GM19023 (cell line): ENCODE measurements around the gene BCAP29.

Source experiments
- ATAC-seq: cut with Tn5 transposase; IDR thresholded peaks from one replicate; pipeline ENCODE4 v1.9.1; 2021; ENCODE audit warnings: mild to moderate bottlenecking, moderate library complexity; ENCODE audit not compliant: unreplicated experiment

The BCAP29 gene

DNA sequence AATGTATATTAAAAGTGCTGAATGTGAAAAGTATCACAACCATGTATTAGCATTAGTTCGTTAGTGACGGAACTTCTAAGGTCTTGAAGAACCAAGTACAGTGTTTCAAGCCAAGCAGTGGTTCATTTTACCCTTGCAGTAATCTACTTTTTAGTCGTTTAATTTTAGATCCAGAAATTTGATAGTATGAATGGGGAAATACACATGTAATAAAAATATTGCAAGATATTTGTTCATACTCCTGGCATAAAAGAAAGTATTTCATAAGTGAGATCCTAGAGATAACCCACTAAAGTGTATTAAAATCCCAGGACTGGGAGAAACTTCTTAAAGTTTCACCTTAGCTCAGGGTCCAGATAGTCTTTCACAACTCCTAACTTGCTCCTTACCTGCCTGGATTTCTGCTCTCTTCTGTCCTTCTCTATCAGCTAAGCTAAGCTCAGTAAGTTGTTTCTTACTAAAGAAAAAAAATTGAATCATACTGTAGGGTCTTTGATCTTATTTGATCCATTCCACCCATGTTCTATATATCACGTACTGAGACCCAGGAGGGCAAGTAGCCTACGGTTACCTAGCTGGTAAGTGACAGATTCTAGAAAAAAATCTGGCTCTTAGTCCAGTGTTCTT is 1.5 kb downstream of the BCAP29 start:
- no peak for ATAC-seq

DNA sequence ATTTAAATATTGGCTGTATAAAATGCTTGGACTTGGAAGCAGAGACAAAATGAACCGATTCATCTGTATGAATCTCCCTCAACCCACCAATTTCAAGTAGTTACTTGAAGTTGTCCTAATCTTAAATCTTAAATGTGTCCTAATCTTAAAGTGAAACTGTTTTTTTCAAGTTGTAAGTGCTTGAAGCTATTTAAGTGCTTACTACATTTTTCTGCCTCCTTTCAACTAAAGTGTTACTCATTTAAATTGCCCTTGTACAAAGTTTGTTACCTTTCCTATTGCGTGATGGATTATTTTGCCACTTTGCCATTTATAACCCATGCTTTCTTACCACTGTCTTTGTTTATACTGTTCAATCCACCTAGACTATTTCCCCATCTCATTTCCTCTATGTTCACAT is 2.8 kb downstream of the BCAP29 start:
- ATAC-seq, result no peak

DNA sequence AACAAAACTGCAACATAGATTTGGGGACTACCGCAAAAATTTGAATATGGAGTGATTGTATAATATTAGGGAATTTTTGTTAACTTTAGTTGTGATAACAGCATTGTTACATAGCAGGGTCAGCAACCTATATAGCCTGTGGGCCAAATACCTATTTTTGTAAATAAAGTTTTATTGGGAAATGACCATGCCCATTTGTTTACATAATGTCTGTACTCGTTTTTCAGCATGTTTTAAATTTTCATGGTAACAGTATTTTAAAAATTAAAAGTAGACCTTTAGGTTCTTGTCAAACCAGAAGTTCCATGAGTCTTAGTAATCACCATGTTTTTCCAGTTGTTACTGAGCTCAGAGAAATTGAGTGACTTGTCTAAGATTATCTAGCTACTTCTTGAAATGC is 4.7 kb downstream of the BCAP29 start:
- no peak for ATAC-seq

DNA sequence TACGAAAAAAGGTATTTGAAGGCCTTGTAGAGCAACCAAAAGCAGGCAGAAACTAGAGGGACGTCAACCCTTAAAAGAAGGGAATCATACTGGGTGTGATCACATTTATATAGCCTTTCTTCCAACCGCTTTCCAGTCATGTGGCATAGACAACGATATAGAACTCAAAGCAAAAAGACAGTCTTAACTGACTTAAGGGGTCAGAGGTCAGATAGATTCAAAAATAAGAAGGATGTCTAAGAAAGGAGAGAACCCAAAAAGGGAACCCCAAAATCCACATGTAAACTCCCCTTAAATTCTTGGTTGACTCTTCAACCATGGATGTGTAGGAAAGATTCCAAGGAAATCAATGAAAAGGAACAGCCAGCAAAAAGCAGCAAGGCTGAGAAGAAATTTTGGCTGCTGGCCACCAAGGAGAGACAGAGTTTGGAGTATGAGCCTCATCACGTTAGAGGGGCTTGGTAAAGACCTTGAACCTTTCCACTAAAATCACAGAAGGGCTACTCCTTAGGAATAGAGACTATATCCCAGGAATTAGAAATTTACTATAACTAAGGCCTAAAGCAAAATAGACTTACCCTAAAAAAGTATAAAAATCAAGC is 8.6 kb downstream of the BCAP29 start:
- ATAC-seq, result no peak

DNA sequence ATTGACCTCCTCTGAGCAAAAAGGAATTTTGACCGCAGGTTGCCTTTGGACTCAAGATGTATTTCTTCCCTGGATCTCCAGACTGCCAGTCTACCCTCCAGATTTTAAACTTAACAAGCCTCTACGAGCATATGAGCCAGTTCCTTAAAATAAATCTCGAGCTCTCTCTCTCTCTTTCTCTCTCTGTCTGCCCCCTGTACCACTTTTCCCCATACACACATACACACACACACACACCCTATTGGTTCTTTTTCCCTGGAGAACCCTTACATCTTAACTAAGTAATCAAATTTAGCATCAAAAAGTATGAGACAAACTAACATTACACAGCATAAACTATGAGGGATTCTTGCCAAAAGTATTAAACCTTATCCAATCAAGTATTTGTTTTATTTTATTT is 11.4 kb downstream of the BCAP29 start:
- no peak for ATAC-seq

DNA sequence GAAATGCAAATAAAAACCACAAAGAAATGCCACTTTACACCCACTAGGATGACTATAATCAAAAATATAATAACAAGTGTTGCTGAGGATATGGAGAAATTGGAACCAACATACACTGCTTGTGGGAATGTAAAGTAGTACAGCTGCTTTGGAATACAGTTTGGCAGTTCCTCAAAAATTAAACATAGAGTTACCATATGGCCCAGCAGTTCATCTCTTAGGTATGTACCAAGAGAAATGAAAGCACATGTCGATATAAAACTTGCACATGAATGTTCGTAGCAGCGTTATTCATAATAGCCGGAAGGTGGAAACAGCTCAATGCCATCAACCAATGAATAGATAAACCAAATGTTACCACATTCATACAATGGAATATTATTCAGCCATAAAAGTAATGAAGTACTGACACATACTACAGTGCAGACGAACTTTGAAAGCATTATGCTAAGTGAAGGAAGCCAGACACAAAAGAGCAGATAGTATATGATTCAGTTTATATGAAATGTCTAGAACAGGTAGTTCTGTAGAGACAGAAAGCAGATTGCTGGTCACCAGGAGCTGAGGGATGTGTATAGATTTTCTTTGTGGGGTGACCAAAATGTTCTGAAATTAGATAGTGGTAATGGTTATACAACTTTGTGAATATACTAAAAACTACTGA is 12.4 kb downstream of the BCAP29 start:
- ATAC-seq, result no peak

DNA sequence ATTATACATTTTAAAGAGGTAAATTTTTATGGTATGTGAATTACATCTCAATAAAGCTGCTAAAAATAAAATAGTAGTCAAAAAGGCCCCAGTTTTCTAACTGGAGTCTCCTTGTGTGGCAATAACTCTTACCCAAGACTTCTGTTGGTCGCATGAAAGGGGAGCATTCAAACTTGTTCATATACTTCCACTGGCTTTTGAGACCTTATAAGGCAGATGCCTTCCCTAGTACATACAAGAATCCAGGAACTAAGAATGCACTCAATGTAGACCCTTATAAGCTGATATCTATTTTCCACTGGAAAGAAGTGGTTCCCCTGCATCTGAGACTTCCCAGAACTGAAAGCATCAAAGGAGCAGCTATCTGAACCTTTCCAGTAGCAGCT is 13.0 kb downstream of the BCAP29 start:
- no peak for ATAC-seq

DNA sequence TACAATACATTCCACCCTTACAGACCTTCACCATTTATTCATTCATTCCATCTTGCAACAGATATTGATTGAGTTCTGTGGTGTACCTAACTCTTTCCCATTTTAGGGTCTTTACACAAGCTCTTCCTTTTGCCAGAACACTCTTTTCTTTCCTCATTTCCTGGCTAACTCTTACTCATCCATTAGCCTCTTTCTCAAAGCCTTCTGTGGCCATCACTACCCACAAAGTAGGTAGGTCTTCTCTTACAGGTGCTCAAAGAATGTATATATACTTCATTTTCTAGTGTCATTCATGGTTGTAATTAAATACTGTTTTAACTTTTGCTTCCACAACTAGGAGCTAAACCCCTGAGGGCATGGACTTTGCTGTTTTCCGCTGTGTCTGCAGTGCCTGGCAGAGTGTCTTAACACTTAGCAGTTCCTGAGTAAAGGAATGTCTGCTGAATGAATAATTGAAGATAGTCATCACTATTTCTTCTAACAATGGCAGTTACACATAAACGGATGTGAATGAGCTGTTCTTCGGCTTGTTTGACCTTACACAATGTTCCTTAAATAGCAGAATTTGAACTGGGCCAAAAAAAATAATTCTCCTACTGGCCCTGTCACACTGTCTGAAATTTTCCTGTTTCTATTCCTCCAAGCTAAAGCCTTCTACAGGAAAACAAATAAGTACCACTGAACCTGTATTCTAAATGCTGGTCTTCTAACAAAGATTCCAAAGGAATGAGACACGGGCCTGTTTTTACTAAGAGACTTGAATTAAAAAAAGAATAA is 15.1 kb downstream of the BCAP29 start:
- ATAC-seq, result no peak

DNA sequence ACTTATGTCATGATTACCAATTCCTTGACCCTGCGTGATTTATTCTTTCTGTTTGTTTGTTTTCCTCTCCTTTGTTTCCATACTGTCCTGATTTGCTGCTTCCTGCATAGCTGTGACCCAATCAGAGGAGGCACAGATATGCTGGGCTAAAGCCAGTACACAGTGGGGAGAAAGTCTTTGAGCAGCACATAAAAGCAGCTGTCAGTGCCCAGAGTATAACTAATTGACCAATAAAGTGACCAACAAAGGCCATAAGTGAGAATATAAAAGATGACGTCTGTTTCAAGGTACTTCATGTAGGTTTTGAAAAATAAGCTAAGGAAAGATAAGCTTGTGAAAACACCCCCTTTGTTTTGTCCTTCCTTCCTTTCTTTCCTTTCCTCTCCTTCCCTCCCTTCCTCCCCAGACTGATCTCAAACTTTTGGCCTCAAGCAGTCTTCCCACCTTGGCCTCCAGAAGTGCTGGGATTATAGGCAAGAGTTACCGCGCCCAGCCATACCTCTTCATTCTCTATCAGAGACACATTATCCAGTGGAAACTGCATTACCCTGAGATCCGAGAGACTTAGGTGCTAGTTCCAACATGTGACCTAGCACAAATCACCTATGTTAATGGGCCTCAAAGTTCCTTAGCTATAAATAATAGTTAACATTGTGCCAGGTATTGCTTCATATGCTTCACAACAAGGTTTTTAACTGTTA is 17.0 kb downstream of the BCAP29 start:
- no peak for ATAC-seq

DNA sequence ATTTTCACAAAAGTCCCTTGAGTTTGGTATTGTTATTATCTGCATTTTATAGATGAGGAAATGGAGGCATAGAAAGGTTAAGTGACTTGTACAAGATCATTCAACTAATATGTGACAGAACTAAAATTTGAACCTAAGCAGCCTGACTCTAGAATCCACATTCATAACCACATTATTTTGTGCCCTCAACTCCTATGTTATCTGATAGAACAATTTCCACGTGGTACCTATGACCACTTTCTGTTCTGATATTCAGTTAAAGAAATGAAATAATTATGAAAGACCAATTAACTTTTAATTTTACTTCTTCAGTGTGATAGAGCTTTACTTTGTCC is 17.5 kb downstream of the BCAP29 start:
- no peak for ATAC-seq

DNA sequence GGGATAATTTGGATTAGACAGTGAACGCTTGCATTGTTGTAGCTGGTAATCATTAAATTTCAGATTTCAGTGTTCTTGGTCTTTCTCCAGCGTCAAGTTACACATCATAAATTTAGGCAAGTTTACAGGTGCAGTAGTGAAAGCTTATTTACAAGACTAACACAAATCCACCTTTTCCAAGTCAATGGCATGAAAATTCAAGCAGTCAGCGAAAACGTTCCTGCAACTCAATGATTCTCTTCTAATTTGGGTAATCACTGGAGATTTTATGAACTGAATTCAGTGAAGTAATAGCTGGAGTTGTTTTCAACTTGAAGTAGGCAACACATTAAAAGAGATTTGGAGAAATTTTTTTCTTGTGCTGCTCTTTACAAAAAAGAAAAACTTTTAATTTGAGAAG is 17.9 kb downstream of the BCAP29 start:
- ATAC-seq, result no peak

DNA sequence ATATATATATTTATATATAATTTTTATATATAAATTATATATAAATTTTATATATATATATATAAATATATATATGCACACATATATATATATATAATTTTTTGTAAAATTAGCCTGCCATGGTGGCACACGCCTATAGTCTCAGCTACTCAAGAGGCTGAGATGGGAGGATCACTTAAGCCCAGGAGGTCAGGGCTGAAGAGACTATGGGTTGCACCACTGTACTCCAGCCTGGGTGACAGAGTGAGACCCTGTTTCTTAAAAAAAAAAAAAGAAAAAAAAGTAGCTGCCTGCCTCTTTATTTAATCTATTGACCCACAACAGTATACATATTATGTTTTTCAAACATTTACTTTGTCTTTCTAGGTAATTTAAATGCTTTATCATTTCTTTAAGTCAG is 19.2 kb downstream of the BCAP29 start:
- no peak for ATAC-seq

DNA sequence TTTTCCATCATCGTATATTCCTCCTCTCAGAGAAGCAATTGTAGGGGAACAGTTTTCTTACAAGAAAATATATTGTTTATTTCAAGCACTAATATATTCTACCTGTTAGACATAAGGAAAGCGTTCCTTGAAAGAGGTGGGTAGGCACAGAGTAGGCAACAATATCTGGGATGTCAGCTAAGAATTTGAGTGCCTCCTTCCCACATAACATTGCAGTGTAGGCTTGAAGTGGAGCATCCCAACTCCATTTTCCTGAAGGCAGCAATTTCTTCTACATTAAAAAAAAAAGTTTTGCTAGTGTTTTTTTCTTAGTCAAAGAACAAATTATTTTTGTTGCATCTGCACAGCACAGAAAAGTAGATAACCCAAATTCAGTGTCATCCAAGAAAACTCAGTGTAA is 20.8 kb downstream of the BCAP29 start:
- ATAC-seq, result no peak

DNA sequence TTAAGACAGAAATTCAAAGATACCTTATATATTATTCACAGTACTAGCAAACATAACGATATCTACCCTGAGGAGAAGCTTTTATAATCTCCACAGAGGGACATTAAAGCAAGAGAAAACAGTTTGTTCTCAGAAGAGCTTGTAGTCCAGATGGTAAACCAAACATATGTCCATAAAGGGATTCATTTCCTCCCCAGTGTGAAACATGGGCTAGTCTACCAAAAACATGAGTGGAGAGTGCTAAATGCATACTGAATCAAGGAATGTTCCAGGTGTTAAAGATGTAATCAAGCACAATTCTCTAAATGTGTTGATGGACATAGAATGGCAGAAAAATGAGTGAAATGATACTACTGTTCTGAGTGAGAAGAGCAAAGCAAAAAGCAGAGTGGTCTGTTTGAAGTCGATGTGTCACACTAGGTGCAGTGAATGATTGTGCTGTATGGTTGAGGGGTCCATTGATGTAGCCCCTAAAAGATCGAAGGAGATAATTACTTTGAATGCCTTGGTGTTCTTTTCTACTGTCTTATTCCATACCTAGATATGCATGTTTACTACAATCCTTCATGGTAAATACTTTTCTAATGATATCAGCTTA is 25.3 kb downstream of the BCAP29 start:
- no peak for ATAC-seq

DNA sequence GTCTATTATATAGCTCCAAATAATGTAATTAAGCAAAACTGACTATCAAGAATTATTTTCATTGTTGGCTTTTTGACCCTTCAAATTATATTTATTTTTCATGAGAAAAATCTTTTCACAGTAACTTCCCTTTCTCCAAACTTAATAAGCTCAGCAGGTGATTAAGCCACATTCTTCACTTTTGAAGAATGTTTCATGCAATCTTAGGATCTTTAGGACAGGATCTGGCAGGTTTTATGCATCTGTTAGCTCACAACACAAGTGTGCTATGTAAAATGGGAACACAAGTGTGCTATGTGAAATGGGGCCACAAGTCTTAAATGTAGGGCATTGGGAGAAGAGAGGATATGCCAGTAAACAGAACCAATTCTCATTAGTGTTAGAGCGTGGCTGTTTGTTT is 26.3 kb downstream of the BCAP29 start:
- ATAC-seq, result no peak

DNA sequence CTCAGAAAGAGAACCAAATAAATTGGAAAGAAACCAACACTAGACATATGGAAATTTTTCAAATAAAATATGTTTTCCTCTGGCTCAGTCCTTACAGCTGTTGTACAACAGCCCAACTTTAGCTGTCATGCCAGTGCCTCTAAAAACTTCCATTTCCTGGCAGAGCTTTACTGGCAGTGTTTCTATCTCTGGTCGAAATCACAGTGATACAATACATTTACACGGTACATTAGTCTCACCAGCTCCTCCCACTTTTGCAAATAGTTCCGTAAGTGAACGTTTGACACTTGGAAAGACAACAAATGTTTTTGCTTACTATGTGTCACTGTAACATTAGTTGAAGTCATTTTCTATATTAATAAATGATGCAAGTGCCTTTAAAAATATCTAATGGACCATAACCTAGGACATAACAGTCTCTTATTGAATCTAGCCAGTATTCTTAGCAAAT is 29.8 kb downstream of the BCAP29 start:
- ATAC-seq, result no peak

DNA sequence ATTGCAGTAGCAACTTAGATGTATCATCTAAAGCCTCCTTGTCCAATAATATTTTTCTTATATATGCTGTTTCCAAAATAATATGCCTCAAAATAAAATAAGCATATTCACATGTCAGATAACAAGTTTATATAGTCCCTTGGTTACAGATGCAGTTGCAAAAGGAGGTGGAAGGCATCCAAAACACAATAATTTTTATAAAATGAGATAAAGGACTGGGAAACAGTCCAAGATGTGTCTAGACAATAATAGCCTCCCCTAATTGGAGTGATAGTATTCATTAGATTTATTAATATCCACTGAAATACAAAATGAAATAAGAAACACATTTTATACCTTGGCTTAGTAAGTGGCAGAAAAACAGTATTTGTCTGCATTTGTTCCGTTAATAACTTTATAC is 30.3 kb downstream of the BCAP29 start:
- ATAC-seq, result no peak

DNA sequence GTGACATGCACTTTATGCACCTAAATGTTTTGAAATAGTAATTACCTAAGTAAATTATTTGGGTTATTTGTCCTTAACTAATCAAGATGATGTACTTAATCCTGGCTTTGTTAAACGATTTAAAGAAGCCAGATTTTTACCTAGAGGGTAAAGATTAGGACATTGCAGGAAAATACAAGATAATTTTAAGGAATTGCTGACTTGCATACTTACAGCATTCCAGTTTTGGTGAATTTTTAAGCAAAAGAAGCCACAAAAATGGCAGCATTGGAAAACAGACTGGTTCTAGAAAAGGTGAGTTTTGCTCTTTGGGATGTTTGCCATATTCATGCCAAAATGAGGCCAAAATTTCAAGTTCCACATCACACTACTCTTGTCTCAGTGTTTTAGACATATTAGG is 33.4 kb downstream of the BCAP29 start:
- no peak for ATAC-seq

DNA sequence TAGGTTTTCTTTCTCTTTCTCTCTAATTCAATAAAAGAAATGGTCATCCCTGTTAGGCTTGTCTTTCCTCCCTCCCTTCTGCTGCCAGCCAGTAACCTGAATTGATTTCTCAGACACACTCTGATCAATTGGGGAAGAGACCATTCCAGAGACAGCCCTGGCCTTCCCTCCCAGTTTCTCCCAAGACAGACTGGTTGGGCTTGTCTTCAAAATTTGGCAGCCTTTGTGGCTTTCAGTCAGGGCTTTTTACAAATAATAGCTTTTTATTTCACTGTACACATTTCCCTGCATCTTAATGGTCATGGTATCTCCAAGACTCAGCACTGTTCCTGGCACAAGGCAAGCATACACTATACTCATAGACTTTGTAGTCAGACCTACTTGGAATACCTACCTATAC is 33.9 kb downstream of the BCAP29 start:
- no peak for ATAC-seq

DNA sequence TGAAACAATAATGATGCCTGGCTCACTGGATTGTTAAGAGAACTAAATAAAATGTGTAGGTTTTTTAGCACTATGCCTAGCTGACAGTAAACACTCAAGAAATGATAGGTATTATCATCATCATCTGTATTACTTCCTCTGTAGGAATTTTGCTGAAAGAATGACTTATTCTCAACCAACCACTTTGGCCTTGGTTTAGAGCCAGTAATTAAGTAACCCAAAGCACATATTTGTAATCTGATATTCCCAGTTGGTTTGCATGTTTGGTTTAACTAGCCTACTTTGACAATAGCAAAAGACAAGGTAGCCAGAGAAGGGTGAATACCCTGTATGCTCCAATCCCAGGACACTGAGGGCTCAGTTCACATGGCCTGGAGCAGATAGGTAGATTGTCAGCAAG is 34.4 kb downstream of the BCAP29 start:
- ATAC-seq, result no peak
